DMS79 (cell line): ENCODE measurements around the gene SLC16A11.
"Not testable (repeated sequence)": the region's sequence is repeated elsewhere in the genome, so short reads cannot be mapped to it uniquely, and the experiment has no call there.

Experiments used
- DNase-seq: peaks from one replicate; lab custom pipeline; 2025; lab: John Stamatoyannopoulos, UW

SLC16A11 gene, protein sequence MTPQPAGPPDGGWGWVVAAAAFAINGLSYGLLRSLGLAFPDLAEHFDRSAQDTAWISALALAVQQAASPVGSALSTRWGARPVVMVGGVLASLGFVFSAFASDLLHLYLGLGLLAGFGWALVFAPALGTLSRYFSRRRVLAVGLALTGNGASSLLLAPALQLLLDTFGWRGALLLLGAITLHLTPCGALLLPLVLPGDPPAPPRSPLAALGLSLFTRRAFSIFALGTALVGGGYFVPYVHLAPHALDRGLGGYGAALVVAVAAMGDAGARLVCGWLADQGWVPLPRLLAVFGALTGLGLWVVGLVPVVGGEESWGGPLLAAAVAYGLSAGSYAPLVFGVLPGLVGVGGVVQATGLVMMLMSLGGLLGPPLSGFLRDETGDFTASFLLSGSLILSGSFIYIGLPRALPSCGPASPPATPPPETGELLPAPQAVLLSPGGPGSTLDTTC

DNA sequence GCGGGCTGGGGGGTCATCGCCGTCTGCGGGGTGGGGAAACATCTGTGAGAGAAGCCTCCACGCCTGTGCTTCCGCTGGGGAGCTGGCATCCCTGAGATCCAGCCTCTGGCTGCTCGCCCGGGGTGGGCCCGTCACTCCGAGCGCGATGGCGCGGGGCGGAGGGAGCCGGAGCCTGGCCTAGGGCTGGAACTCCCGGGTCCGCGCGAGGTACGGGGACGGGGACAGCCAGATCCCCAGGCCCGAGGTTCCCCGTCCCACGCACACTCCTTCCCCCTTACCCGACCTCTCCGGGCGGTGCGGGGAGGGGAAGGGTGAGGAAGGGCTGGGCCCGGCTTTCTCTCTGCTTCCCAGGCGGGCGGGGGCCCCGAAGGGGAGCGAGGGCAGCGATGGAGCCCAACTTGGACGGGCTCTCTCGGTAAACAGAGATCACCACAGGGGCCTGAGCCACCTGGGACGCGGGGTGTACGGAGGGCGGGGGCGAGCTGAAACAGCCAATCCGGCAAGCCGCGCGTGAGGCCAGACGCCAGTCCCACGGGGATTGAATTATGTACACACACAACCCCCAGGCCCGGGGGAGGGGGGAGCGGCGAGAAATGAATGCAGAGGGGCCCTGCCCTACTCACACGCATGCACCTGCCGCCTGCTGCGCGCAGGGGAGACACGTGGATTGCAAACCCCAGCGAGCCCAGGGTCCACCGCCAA is at the start of gene SLC16A11:
Gene SLC16A11, minus strand, starts transcription at position 596 of the 702 bp plus-strand sequence. Its CDS starts 579 bp downstream, at position 17.
- peak; percentile 48 for DNase-seq

DNA sequence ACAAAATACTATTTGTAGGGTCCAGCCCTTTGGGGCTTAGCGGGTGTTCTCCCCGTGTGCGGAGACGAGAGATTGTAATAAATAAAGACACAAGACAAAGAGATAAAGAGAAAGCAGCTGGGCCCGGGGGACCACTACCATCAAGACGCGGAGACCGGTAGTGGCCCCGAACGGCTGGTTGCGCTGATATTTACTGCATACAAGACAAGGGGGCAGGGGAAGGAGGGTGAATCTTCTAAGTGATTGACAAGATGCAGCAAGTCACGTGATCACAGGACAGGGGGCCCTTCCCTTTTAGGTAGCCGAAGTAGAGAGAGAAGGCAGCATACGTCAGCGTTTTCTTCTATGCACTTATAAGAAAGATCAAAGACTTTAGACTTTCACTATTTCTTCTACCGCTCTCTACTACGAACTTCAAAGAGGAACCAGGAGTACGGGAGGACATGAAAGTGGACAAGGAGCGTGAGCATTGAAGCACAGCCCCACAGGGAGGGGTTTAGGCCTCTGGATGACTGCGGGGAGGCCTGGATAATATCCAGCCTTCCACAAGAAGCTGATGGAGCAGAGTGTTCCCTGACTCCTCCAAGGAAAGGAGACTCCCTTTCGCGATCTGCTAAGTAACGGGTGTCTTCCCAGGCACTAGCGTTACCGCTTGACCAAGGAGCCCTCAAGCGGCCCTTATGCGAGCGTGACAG is 47.6 kb upstream of the SLC16A11 start:
- DNase-seq, result not testable (repeated sequence)

DNA sequence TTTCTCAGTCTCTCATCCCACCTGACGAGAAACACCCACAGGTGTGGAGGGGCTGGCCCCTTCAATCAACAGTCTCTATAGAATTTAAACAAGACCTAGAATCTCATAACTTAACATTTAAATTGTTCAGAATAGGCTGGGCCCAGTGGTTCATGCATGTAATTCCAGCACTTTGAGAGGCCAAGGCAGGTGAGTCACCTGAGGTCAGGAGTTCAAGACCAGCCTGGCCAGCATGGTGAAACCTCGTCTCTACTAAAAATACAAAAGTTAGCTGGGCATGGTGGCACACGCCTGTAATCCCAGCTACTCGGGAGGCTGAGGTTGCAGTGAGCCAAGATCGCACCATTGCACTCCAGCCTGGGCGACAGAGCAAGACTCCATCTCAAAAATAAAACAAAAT is 45.7 kb upstream of the SLC16A11 start:
- not testable (repeated sequence) for DNase-seq

DNA sequence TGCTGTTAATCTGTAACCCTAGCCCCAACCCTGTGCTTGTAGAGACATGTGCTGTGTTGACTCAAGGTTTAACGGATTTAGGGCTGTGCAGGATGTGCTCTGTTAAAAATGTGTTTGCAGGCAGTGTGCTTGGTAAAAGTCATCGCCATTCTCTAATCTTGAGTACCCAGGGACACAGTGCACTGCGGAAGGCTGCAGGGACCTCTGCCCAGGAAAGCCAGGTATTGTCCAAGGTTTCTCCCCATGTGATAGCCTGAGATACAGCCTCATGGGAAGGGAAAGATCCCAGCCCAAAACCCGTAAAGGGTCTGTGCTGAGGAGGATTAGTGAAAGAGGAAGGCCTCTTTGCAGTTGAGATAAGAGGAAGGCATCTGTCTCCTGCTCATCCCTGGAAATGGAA is 44.5 kb upstream of the SLC16A11 start:
- not testable (repeated sequence) for DNase-seq

GRCh38 chr17:7084088-7084487 is 40.2 kb upstream of the SLC16A11 start:
- no peak for DNase-seq

DNA sequence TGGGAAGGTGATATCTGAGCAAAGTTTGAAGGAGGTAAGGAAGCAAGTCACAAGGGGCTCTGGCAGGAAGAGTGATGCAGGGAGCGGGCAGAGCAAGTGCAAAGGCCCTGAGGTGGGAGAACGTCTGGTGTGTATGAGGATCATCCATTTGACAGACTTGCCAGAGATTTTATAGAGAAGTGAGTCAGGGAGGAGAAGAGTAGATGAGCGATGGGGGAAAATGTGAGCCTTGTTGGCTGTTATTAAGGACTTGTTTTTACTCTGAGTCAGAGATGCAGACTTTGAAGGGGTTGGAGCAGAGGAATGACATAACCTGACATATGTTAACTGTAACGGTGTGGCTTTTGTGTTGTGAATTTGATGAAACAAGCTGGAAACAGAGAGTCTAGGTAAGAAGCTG is 39.7 kb upstream of the SLC16A11 start:
- no peak for DNase-seq

DNA sequence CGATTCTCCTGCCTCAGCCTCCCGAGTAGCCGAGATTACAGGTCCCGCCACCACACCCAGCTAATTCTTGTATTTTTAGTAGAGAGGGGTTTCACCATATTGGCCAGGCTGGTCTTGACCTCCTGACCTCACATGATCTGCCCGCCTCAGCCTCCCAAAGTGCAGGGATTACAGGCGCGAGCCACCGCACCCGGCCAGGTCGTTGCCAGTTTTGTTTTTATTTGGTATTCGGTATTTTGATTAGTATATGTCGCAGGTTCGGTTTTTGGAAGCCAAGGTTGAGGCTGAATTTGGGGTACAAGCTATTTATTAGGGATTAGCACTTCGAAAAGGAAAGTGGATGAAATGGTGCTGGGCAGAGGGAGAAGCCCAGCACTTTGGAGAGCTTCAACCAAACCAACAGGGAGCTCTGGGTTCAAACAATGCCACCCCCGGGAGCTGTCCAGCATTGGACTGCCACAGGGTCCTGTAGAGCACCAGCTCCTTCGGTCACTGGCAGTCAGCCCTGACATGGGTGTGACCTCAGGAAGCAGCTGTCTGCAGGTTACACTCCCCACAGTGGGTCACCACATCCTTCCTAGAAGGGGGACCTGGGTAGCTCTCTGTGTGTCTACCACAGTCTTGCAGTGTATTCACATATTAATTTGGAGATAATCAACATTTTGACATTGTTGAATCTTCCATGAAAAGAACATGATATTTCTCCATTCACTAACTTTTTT is 37.6 kb upstream of the SLC16A11 start:
- DNase-seq, result no peak

- no peak for DNase-seq
These were observed 36.7 kb upstream of the SLC16A11 start for GRCh38 chr17:7080456-7081041.

DNA sequence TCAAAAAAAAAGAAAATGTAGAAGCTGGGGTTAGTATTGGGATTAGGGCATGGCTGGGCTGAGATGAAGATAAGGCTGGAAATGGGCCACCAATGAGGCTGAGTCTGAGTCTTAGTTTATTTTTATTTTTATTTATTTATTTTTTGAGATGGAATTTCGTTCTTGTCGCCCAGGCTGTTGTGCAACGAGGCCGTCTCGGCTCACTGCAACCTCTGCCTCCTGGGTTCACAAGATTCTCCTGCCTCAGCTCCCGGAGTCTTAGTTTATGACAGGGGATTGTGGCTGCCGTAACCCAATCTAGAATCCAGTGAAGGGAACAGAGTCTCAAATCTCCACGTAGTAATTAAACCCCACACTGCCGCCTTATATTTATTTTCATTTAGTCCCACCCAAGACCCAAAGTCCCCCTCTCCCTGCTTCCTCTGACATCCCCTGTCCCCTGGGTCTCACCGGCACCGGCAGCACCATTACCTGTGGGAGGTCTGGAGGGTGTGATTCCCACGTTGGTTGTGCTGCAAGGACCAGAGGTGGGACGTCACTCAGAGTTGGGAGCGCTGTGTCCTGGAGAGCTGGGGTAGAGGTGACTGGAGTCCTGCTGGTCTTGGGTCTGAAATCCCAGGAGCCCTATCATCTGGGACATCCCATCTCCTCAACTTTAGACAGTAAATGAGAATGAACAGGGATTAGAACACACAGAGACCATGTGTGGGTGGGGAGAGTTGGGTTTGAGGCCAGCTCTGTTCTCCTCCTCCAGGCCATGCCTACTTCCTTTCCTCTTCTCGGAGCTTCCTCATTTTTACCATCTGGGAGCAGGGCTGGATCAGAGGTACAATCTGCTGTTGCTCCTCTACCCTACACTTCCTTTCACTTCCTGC is 35.9 kb upstream of the SLC16A11 start, which contains the start of gene CLEC10A:
Gene CLEC10A, minus strand, starts transcription at position 671 of the 875 bp plus-strand sequence. CDS start 1,439 bp downstream, outside the sequence.
- DNase-seq, result no peak

DNA sequence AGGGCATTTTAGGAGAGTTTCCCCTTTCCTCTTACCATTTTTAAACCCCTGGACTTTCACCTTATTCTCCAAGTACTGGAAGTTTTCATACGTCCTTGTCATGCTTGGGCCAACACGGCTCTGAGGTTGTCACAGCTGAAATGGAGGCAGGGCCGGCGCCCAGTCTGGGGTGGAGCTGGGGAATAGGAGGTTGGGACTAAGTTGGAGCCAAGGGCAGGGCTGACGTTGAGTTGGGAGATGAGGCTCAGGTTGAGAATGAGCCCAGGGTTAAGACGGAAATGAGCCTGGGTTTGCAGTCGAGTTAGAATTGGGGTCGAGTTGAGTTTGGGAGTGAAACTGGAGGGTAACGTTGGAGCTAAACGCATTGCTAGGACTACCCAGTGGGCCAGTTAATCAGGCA is 34.8 kb upstream of the SLC16A11 start:
- DNase-seq, result no peak

- DNase-seq, result no peak
These were observed 34.1 kb upstream of the SLC16A11 start for GRCh38 chr17:7077911-7078546.

GRCh38 chr17:7074931-7075330 is 31.0 kb upstream of the SLC16A11 start:
- DNase-seq, result no peak

GRCh38 chr17:7072406-7072805 is 28.5 kb upstream of the SLC16A11 start:
- no peak for DNase-seq

- DNase-seq, result no peak
These were observed 26.8 kb upstream of the SLC16A11 start for GRCh38 chr17:7070712-7071111.

DNA sequence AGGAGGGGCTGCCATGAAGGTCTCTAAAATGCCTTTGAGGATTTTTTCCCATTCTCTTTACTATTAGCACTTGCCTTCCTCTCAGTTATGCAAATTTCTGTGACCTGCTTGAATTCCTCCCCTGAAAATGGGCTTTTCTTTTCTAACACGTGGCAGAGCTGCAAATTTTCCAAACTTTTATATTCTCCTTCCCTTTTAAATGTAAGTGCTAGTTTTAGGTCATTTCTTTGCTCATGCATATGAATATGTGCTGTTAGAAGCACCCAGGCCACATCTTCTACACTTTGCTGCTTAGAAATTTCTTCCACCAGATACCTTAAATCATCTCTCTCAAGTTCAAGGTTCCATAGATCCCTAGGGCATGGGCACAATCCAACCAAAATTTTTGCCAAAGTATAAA is 24.4 kb upstream of the SLC16A11 start:
- DNase-seq, result no peak

DNA sequence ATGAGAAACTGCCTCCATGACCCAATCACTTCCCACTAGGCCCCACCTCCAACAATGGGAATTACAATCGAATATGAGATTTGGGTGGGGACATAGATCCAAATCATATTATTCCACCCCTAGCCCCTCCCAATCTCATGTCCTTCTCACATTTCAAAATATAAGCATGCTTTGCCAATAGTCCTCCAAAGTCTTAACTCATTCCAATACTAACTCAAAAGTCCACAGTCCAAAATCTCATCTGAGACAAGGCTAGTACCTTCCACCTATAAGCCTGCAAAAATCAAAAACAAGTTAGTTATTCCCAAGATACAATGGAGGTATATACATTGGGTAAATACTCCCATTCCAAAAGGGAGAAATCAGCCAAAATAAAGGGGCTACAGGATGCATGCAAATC is 23.3 kb upstream of the SLC16A11 start:
- no peak for DNase-seq

GRCh38 chr17:7064261-7064660 is 20.4 kb upstream of the SLC16A11 start:
- DNase-seq, result no peak

- DNase-seq, result no peak
These were observed 19.7 kb upstream of the SLC16A11 start for GRCh38 chr17:7063518-7064094.

DNA sequence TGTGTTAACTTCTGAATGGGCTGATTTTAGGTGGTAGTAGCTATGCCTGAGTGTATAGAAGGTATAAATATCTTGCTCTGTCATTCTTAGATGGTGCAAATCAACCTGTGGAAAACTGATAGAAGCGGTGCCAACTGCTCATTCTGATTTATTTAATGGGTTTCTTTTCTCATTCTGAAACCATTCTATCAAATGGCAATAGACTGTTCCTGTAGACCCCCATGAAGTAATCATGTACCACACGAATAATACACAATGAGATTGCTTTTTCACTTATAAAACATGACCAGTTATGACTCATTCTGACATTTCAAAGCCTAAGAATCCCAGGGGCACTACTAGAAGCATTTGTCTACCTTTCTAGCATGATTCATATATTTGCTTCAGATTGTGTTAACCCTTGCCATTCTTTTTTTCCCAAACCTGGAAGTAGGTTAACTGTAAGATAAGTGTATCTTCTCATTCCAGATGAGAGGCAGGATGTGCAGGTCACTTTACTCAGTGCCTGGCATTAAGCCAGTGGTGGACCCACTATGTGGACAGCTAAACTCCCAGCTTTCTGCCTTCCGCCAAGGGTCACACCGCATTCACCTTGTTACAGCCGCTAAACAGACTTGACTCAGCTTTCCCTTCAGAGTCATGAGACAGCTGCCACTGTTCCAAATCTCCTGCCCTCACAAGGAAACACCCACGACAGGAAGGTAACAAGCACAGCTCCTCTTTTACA is 16.4 kb upstream of the SLC16A11 start:
- no peak for DNase-seq
